ENCODE data around the gene DCUN1D2. TPM values are rescaled to one million over a fixed set of nuclear protein-coding genes. Genes with fewer than 3 reads are reported as not detected.

The DCUN1D2 gene
- total and polyA plus RNA-seq, 8 donors, result 7.3 to 43.0 (median 21.7) TPM

- TF ChIP-seq POLR2AphosphoS5 (IDR thresholded peaks at IDR 0.05) (no peak), CTCF (IDR thresholded peaks at IDR 0.05) (no peak), EP300 (IDR thresholded peaks at IDR 0.05) (no peak), POLR2A (IDR thresholded peaks at IDR 0.05) (no peak)
- no peaks in the 10 kb centered on the region for H3K9me3 ChIP-seq
- intact Hi-C loops (cut with DNase I; ENCODE audit: low total_unique reads), result no loop called here
- peaks cover 26 to 79% (median 75%) of the 10 kb centered on the region in 4 donors for H3K36me3 ChIP-seq
- no peak overlapping the region for H3K27ac ChIP-seq
- WGBS, 5 donors, result 38 to 72% (median 65%) methylated on average over 18 of the region's 18 CpGs
- peaks cover 0 to 25% (median 3%) of the 10 kb centered on the region in 4 donors for H3K4me1 ChIP-seq
- peak overlapping the region in 1 of 4 donors; percentile 4 for H3K4me3 ChIP-seq
- peak in 1 of 2 donors; percentile 10 for DNase-seq
- no peaks in the 10 kb centered on the region for H3K27me3 ChIP-seq
These were observed 35.1 kb downstream of the DCUN1D2 start for GRCh38 chr13:113455384-113455783.

- H3K27me3 ChIP-seq, result no peaks in the 10 kb centered on the region
- peaks cover 21 to 74% (median 71%) of the 10 kb centered on the region in 4 donors for H3K36me3 ChIP-seq
- 44 to 71% (median 53%) methylated on average over 13 of the region's 13 CpGs for WGBS, 5 donors
- peak overlapping the region in 1 of 4 donors; percentile 4 for H3K4me3 ChIP-seq
- H3K9me3 ChIP-seq, result no peaks in the 10 kb centered on the region
- no peak overlapping the region for H3K27ac ChIP-seq
- intact Hi-C loops (cut with DNase I; ENCODE audit: low total_unique reads), result no loop called here
- DNase-seq, result no peak
- H3K4me1 ChIP-seq, result peaks cover 0 to 28% (median 6%) of the 10 kb centered on the region in 4 donors
- TF ChIP-seq CTCF (IDR thresholded peaks at IDR 0.05) (no peak), POLR2A (IDR thresholded peaks at IDR 0.05) (no peak), EP300 (IDR thresholded peaks at IDR 0.05) (no peak), POLR2AphosphoS5 (IDR thresholded peaks at IDR 0.05) (no peak)
These were observed 35.6 kb downstream of the DCUN1D2 start for GRCh38 chr13:113454936-113455335.

GRCh38 chr13:113452942-113453901 is 37.3 kb downstream of the DCUN1D2 start, which contains the start of gene ADPRHL1:
ADPRHL1 (minus strand) TSS chr13:113453488; CDS start chr13:113453437, 51 bp downstream.
- no peaks in the 10 kb centered on the region for H3K27me3 ChIP-seq
- intact Hi-C loops (cut with DNase I; ENCODE audit: low total_unique reads), result no loop called here
- TF ChIP-seq POLR2A (IDR thresholded peaks at IDR 0.05) (no peak), CTCF (IDR thresholded peaks at IDR 0.05) (no peak), POLR2AphosphoS5 (IDR thresholded peaks at IDR 0.05) (no peak), EP300 (IDR thresholded peaks at IDR 0.05) (no peak)
- no peak within 1 kb of the TSS for H3K27ac ChIP-seq
- H3K9me3 ChIP-seq, result no peaks in the 10 kb centered on the region
- DNase-seq, result no peak
- peaks cover 8 to 57% (median 54%) of the 10 kb centered on the region in 4 donors for H3K36me3 ChIP-seq
- 87 to 91% (median 89%) methylated on average over 40 to 45 of the region's 45 CpGs for WGBS, 5 donors
- no peak within 1 kb of the TSS for H3K4me3 ChIP-seq
- peaks cover 0 to 30% (median 17%) of the 10 kb centered on the region in 4 donors for H3K4me1 ChIP-seq

- TF ChIP-seq CTCF (IDR thresholded peaks at IDR 0.05), result no peak
- TF ChIP-seq POLR2A (IDR thresholded peaks at IDR 0.05), result no peak
- TF ChIP-seq EP300 (IDR thresholded peaks at IDR 0.05), result no peak
- no peak for DNase-seq
These were observed 38.0 kb downstream of the DCUN1D2 start for GRCh38 chr13:113452466-113452865.

More at GRCh38 chr13:113452466-113452865, 38.0 kb downstream of the DCUN1D2 start:
- intact Hi-C loops (cut with DNase I; ENCODE audit: low total_unique reads), result no loop called here
- Histone ChIP-seq H3K4me3 (no peak overlapping the region), H3K4me1 (peaks cover 0 to 30% (median 17%) of the 10 kb centered on the region in 4 donors), H3K27ac (no peak overlapping the region), H3K9me3 (no peaks in the 10 kb centered on the region), H3K27me3 (no peaks in the 10 kb centered on the region), H3K36me3 (peaks cover 8 to 50% (median 46%) of the 10 kb centered on the region in 4 donors)
- 50 to 67% (median 53%) methylated on average over 4 of the region's 4 CpGs for WGBS, 5 donors
